GM19328 (cell line): ENCODE measurements around the gene TSPAN2.
"Not testable (repeated sequence)": the region's sequence is repeated elsewhere in the genome, so short reads cannot be mapped to it uniquely, and the experiment has no call there.

Experiments used
- ATAC-seq: cut with Tn5 transposase; IDR thresholded peaks from one replicate; pipeline ENCODE4 v1.9.1; 2021; ENCODE audit warnings: mild to moderate bottlenecking, moderate library complexity; ENCODE audit not compliant: unreplicated experiment

Gene TSPAN2

GRCh38 chr1:115041654-115042053 is 47.6 kb downstream of the TSPAN2 start:
- no peak for ATAC-seq

- ATAC-seq = no peak
Measured at GRCh38 chr1:115040501-115040900, 48.8 kb downstream of the TSPAN2 start.

- ATAC-seq = no peak
Measured at GRCh38 chr1:115036814-115037507, 52.3 kb downstream of the TSPAN2 start.

- ATAC-seq = no peak
Measured at GRCh38 chr1:115035652-115036051, 53.7 kb downstream of the TSPAN2 start.

GRCh38 chr1:115031595-115031994 is 57.7 kb downstream of the TSPAN2 start:
- no peak for ATAC-seq

GRCh38 chr1:115029526-115029925 is 59.8 kb downstream of the TSPAN2 start, which contains the start of gene TSHB:
TSHB (plus strand) TSS chr1:115029826; CDS start chr1:115033363, 3,537 bp downstream.
- ATAC-seq = no peak

GRCh38 chr1:115023593-115023992 is 65.7 kb downstream of the TSPAN2 start:
- ATAC-seq = no peak

GRCh38 chr1:115021145-115021544 is 68.2 kb downstream of the TSPAN2 start:
- no peak for ATAC-seq

GRCh38 chr1:115019549-115019948 is 69.8 kb downstream of the TSPAN2 start:
- ATAC-seq = not testable (repeated sequence)

- no peak for ATAC-seq
Measured at GRCh38 chr1:115013792-115014191, 75.5 kb downstream of the TSPAN2 start.

GRCh38 chr1:115012434-115012833 is 76.9 kb downstream of the TSPAN2 start:
- no peak for ATAC-seq

- ATAC-seq = no peak
Measured at GRCh38 chr1:115012006-115012405, 77.3 kb downstream of the TSPAN2 start.

- ATAC-seq = no peak
Measured at GRCh38 chr1:115006191-115006590, 83.1 kb downstream of the TSPAN2 start.
